HG03521 (cell line): ENCODE results near the gene TIFAB.

Experiments used
- ATAC-seq: cut with Tn5 transposase; IDR thresholded peaks from one replicate; pipeline ENCODE4 v1.9.1; 2021; ENCODE audit warnings: mild to moderate bottlenecking, moderate library complexity; ENCODE audit not compliant: unreplicated experiment

The TIFAB gene

GRCh38 chr5:135429301-135430134 lies 22.6 kb downstream of the TIFAB start:
- ATAC-seq, result no peak

DNA sequence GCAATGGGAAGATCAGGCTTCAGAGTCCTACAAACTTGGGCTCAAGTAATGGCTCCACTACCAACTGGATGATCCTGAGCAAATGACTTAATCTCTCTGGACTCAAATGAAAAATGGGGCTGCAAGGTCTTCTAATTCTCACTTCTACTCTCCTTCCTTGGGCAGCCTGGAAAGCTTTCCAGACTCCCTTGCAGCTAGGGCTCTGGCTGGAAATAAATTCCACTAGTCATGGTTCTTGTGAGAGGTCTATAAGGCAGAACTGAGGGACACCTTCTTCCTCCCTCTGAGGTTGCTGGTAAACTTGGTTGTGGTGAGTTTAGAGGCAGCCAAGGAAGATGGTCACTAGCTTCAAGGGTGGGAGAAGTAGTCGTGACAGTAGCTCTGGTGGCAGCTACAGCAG lies 23.6 kb downstream of the TIFAB start:
- ATAC-seq, result no peak

GRCh38 chr5:135426102-135427082 lies 25.8 kb downstream of the TIFAB start:
- peak; percentile 65 for ATAC-seq

DNA sequence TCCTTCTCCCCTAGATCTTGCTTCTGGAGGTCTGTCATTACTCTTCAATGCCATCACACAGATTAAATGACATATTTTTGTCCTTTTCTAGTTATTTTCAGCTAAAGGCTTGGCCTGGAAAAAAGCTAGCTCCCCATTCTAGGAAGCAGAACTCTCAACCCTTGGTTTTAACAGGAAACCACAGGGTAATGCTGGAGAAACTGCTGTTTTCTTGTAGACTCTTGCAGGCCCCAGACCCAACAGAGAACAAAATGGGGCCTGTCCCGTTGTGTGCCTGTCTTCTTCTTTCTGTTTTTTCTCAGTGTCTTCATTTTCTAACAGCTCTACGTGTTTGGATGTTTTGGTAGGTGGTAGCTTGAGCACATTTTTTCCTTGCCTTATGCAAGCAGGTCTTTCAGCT lies 26.5 kb downstream of the TIFAB start:
- no peak for ATAC-seq

DNA sequence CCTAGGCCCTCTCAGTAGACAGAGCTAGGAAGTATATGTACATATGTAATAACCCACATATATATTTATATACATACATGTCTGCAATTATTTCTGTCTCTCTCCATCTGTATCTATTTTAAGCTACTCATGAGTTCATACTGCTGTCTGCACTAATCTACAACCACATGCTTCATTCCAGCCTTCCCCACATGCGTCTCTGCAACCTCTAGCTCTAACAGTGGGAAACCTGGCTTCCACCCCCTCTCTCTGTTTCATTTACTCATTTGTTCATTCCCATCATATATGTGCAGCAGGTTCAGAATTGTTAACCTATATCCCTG lies 28.3 kb downstream of the TIFAB start:
- ATAC-seq, result no peak

GRCh38 chr5:135423146-135423845 lies 28.9 kb downstream of the TIFAB start:
- no peak for ATAC-seq

- no peak for ATAC-seq
These were observed 29.7 kb downstream of the TIFAB start for GRCh38 chr5:135422419-135422818.

DNA sequence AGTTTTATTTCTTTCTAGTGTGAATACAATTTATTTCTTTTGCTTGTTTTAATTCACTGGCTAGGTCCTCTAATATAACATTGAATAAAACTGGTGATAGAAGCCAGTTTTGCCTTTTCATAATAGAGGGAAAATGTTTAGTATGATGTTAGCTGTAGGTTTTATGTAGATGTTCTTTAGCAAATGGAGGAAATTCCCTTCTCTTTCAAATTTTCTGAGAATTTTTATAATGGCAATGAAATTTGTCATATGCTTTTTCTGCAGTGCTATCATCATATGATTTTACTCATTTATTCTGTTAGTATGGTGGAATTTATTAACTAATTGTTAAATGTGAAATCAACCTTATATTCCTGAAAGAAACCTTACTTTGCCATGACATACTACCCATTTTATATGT lies 35.1 kb downstream of the TIFAB start:
- no peak for ATAC-seq

DNA sequence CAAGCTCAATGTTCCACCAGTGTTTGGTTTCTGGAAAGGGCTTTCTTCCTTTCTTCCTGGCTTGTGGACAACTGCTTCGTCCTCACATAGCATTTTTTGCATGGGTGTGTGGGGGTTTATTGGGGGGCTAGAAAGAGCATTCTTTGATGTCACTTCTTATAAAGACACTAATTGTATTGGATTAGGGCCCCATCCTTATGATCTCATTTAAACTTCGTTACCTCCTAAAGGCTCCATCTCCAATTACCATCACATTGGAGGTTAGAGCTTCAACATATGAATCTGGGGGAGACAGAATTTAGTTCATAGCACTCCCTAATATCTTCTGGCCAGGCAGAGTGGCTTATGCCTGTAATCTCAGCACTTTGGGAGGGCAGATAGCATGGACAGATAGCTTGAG lies 47.1 kb downstream of the TIFAB start:
- no peak for ATAC-seq

DNA sequence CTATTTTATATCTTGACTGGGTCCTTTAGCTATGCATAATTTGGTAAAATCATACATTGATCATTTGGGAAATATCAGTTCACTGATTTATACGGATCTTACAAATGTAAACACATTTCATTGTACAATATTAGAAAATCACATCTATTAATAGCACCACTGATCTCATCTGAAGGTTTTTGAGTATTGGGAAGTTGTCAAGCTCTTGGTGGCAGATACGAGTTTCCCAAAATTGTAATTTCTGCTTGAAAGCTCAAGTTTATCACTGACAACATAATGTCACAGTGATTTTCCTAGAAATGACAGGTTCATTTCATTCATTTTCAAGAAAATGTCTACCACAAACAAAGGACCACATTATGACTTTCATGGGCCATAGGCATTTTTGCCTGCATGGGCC lies 50.1 kb downstream of the TIFAB start:
- no peak for ATAC-seq

DNA sequence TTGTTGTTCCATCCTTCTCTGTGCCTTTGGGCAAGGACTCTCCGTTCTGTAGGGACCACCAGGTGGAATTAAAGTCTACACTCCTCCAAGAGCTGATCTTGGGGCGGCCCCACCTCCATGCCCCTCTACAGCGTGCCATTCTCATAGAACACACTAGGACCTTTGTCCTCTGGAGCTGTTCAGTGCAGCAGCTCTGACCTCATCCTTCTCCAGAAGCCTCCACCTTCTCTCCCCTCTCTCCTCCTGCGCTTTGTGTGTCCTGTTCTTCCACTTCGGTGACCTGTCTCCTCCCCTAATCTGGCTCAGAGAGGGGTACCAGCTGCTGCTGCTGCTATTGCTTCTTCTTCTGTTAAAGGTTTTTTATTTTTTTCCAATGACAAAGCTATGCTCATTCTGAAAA lies 51.3 kb downstream of the TIFAB start:
- no peak for ATAC-seq

- no peak for ATAC-seq
These were observed 52.2 kb downstream of the TIFAB start for GRCh38 chr5:135399794-135400542.

- ATAC-seq, result peak; percentile 84
These were observed 53.0 kb downstream of the TIFAB start, which contains the start of gene MACROH2A1 for GRCh38 chr5:135398855-135399793. MACROH2A1 (minus strand) TSS chr5:135399231; CDS start chr5:135389093, 10,138 bp downstream.

DNA sequence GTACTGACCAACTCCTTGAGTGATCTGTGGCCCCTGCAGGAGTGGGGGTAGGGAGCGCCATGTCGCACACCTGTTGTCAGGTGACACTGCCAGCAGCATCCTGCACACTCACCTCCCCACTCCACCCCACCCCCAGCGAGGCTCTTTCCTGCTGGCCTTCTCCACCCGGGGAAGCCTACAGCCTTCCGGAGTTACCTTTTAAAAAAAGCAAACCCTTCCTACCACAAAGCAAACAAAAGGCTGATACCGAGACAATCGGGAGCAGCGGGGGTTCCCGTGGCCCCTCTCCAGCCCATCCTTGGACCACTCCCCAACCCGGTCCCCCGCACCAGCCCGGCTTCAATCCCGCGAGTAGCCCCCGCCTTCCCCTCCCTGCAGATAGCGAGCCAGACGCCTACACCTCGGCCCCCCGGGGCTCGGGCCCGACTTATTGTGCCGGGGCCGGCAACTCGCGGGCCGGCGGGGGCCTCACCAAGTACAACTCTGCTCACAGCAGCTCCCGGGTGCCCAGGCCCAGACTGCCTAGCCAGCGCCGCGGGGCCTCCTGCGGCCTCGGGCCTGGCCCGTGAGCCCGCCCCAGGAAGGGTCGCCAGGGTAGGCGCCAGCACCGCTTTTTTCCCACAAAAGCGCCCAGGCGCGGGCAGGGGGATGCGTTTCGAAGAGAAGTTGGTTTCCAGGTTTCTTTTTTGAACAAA lies 53.8 kb downstream of the TIFAB start:
- peak; percentile 28 for ATAC-seq
